ENCODE results near the gene EPS8. TPM values are rescaled to one million over a fixed set of nuclear protein-coding genes. Genes with fewer than 3 reads are reported as not detected.

The EPS8 gene
- total RNA-seq, 5 donors from 2014 or later (not counting 1 experiment from before 2014, with no cell fraction given), result 0.91 to 3.8 (median 2.1) TPM

DNA sequence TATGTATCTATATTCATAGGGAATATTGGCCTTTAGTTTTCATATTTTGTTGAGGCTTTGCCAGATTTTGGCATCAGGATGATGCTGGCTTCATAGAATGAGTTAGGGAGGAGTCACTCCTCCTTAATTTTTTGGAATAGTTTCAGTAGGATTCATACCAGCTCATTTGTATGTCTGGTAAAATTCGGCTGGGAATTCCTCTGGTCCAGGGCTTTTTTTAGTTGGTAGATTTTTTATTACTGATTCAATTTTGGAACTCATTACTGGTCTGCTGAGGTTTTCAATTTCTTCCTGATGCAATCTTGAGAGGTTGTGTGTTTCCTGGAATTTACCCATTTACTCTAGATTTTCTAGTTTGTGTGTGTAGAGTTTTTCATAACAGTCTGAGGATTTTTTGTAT lies 175.2 kb downstream of the EPS8 start:
- H3K9me3 ChIP-seq, result no peaks in the 10 kb centered on the region
- no peak overlapping the region for H3K27ac Mint-ChIP-seq
- POLR2A ChIA-PET, result no interaction called here
- 80% methylated on average over 1 of the region's 1 CpG for WGBS (ENCODE audit: insufficient coverage)
- no peaks in the 10 kb centered on the region for H3K4me1 ChIP-seq (ENCODE audit: control insufficient read depth in 1 of 2, extremely low read depth in 1 of 2, insufficient read depth in 2 of 2, low read length in 2 of 2)
- no peak for ATAC-seq (replicated peaks in 1 of 4)
- peaks cover 5 to 21% (median 6%) of the 10 kb centered on the region in 3 donors for H3K9me3 Mint-ChIP-seq
- no peak for DNase-seq
- no peaks in the 10 kb centered on the region for H3K4me1 Mint-ChIP-seq
- peaks cover 6% of the 10 kb centered on the region for H3K36me3 Mint-ChIP-seq
- H3K4me3 Mint-ChIP-seq, result no peak overlapping the region
- no peak overlapping the region for H3K27ac ChIP-seq (ENCODE audit: low read length)
- no peak overlapping the region for H3K4me3 ChIP-seq (ENCODE audit: control insufficient read depth in 1 of 2, extremely low read depth in 1 of 2, low read length in 1 of 2)
- CTCF ChIA-PET, result no interaction called here
- peaks cover 12 to 13% of the 10 kb centered on the region in 2 donors for H3K27me3 Mint-ChIP-seq
- peaks cover 0 to 3% of the 10 kb centered on the region in 2 experiments for H3K27me3 ChIP-seq (replicated peaks in 1 of 2; ENCODE audit: control insufficient read depth in 2 of 2, extremely low read depth in 1 of 2, insufficient read depth in 2 of 2, low read length in 1 of 2)
- H3K36me3 ChIP-seq (ENCODE audit: control insufficient read depth in 2 of 2, extremely low read depth in 1 of 2, insufficient read depth in 1 of 2, low read length in 1 of 2), result no peaks in the 10 kb centered on the region

DNA sequence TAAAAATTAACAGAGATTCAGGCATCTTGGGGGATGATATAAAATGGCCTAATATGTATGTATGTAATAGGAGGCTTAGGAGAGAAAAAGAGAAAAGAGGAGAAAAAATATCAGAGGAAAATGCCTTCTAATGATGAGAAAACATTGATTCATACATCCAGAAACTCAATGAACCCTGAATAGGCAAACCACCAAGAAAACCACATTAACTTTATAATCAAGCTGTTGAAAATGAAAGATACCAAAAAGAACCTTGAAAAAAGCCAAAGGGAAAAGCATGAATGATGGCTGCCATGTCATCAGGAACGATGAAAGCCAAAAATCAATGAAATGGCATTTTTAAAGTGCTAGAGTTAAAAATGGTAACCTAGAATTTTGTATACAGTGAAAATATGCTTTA lies 180.2 kb downstream of the EPS8 start:
- WGBS (ENCODE audit: insufficient coverage), result no CpG with 5 or more reads among the region's 1 CpG
- no peak for ATAC-seq (replicated peaks in 1 of 4)
- no peak overlapping the region for H3K4me3 ChIP-seq (ENCODE audit: control insufficient read depth in 1 of 2, extremely low read depth in 1 of 2, low read length in 1 of 2)
- no peak overlapping the region for H3K27ac ChIP-seq (ENCODE audit: low read length)
- Mint-ChIP-seq H3K27me3 (peaks cover 5 to 7% of the 10 kb centered on the region in 2 donors), H3K36me3 (no peaks in the 10 kb centered on the region), H3K4me3 (no peak overlapping the region), H3K27ac (no peak overlapping the region), H3K4me1 (no peaks in the 10 kb centered on the region), H3K9me3 (peaks cover 0 to 9% (median 6%) of the 10 kb centered on the region in 3 donors)
- no peaks in the 10 kb centered on the region for H3K36me3 ChIP-seq (ENCODE audit: control insufficient read depth in 2 of 2, extremely low read depth in 1 of 2, insufficient read depth in 1 of 2, low read length in 1 of 2)
- H3K27me3 ChIP-seq (replicated peaks in 1 of 2; ENCODE audit: control insufficient read depth in 2 of 2, extremely low read depth in 1 of 2, insufficient read depth in 2 of 2, low read length in 1 of 2), result peaks cover 0 to 3% of the 10 kb centered on the region in 2 experiments
- no peak for DNase-seq
- H3K9me3 ChIP-seq, result no peaks in the 10 kb centered on the region
- no peaks in the 10 kb centered on the region for H3K4me1 ChIP-seq (ENCODE audit: control insufficient read depth in 1 of 2, extremely low read depth in 1 of 2, insufficient read depth in 2 of 2, low read length in 2 of 2)
- ChIA-PET POLR2A (no interaction called here), CTCF (interaction anchor here in 1 of 2 donors (1.0 to 1.2 kb wide), 2 partner anchors 21 to 24 kb away, joined by 3 read pairs; no protein-coding TSS in a partner anchor)

DNA sequence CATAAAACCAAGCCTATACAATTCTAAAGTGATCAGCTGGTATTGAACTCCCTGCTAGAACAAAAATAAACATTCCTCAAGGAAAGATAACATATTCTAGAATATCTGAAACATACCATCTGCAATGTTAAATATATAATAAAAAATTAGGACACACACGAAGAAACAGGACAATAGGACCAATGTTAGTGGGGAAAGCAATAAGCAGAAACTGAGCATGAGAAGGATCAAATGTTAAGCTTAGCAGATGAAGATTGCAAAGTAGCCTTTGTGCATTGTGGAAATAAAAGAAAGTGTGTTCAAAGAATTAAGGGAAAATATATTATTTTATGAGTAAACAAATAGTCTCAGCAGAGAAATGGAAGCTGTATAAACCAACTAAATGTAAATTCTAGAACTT lies 180.8 kb downstream of the EPS8 start:
- CTCF ChIA-PET, result interaction anchor here in 1 of 2 donors (1.0 to 1.2 kb wide), 2 partner anchors 21 to 24 kb away, joined by 3 read pairs; no protein-coding TSS in a partner anchor

DNA sequence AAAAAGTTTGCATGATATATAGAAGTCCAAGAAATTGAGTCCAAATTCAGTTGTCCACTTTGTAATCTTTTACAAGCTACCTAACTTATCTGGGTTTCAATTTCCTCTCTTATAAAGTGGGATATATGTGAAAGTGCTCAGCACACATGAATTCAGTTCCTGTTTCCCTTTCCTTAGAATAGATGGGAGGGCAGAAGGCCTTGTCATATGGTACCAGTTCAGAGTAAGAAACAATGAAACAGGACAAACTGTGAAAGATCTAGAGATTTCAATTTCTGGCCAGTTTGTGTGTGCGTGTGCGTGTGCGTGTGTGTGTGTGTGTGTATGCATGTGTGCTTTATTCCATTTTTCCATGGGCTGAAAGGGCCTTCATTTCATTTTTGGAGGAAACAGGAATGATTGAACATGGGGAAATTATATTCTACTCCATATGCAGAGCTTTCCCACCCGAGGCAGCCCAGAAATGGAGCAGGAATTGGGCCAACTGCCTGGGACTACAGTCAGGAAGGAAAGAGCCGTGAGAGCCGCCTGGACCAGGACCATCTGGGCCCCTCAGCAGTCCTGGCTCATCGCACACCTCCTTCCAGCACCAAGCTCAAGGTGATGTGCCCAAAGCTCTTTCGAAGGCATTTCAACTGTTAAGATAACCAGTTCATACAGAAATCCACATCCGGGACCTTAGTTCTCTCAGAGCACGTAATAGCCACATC lies 183.2 kb downstream of the EPS8 start:
- Histone ChIP-seq H3K27ac (ENCODE audit: low read length) (no peak overlapping the region), H3K4me1 (ENCODE audit: control insufficient read depth in 1 of 2, extremely low read depth in 1 of 2, insufficient read depth in 2 of 2, low read length in 2 of 2) (no peaks in the 10 kb centered on the region), H3K9me3 (no peaks in the 10 kb centered on the region), H3K36me3 (ENCODE audit: control insufficient read depth in 2 of 2, extremely low read depth in 1 of 2, insufficient read depth in 1 of 2, low read length in 1 of 2) (no peaks in the 10 kb centered on the region), H3K27me3 (replicated peaks in 1 of 2; ENCODE audit: control insufficient read depth in 2 of 2, extremely low read depth in 1 of 2, insufficient read depth in 2 of 2, low read length in 1 of 2) (peaks cover 0 to 3% of the 10 kb centered on the region in 2 experiments), H3K4me3 (ENCODE audit: control insufficient read depth in 1 of 2, extremely low read depth in 1 of 2, low read length in 1 of 2) (no peak overlapping the region)
- Mint-ChIP-seq H3K36me3 (no peaks in the 10 kb centered on the region), H3K4me3 (no peak overlapping the region), H3K4me1 (no peaks in the 10 kb centered on the region), H3K9me3 (no peaks in the 10 kb centered on the region), H3K27ac (no peak overlapping the region), H3K27me3 (peaks cover 5 to 7% of the 10 kb centered on the region in 2 donors)
- ChIA-PET CTCF (interaction anchor here (0.5 to 0.6 kb wide), 2 partner anchors 14 to 21 kb away, joined by 3 read pairs; no protein-coding TSS in a partner anchor), POLR2A (no interaction called here)
- WGBS (ENCODE audit: insufficient coverage), result 86% methylated on average over 6 of the region's 10 CpGs
- DNase-seq (no peak), ATAC-seq (replicated peaks in 1 of 4) (no peak)

More for the DNA sequence above, 180.8 kb downstream of the EPS8 start:
- no peak overlapping the region for H3K27ac ChIP-seq (ENCODE audit: low read length)
- H3K27me3 ChIP-seq (replicated peaks in 1 of 2; ENCODE audit: control insufficient read depth in 2 of 2, extremely low read depth in 1 of 2, insufficient read depth in 2 of 2, low read length in 1 of 2), result peaks cover 0 to 3% of the 10 kb centered on the region in 2 experiments
- H3K4me3 Mint-ChIP-seq, result no peak overlapping the region
- no peak overlapping the region for H3K4me3 ChIP-seq (ENCODE audit: control insufficient read depth in 1 of 2, extremely low read depth in 1 of 2, low read length in 1 of 2)
- no peak for ATAC-seq (replicated peaks in 1 of 4)
- H3K27me3 Mint-ChIP-seq, result peaks cover 5 to 7% of the 10 kb centered on the region in 2 donors
- H3K36me3 ChIP-seq (ENCODE audit: control insufficient read depth in 2 of 2, extremely low read depth in 1 of 2, insufficient read depth in 1 of 2, low read length in 1 of 2), result no peaks in the 10 kb centered on the region
- no peaks in the 10 kb centered on the region for H3K9me3 ChIP-seq
- H3K27ac Mint-ChIP-seq, result no peak overlapping the region
- POLR2A ChIA-PET, result no interaction called here
- peaks cover 0 to 7% (median 4%) of the 10 kb centered on the region in 3 donors for H3K9me3 Mint-ChIP-seq
- H3K4me1 Mint-ChIP-seq, result no peaks in the 10 kb centered on the region
- no peak for DNase-seq
- H3K36me3 Mint-ChIP-seq, result no peaks in the 10 kb centered on the region
- no CpG with 5 or more reads among the region's 1 CpG for WGBS (ENCODE audit: insufficient coverage)
- H3K4me1 ChIP-seq (ENCODE audit: control insufficient read depth in 1 of 2, extremely low read depth in 1 of 2, insufficient read depth in 2 of 2, low read length in 2 of 2), result no peaks in the 10 kb centered on the region

DNA sequence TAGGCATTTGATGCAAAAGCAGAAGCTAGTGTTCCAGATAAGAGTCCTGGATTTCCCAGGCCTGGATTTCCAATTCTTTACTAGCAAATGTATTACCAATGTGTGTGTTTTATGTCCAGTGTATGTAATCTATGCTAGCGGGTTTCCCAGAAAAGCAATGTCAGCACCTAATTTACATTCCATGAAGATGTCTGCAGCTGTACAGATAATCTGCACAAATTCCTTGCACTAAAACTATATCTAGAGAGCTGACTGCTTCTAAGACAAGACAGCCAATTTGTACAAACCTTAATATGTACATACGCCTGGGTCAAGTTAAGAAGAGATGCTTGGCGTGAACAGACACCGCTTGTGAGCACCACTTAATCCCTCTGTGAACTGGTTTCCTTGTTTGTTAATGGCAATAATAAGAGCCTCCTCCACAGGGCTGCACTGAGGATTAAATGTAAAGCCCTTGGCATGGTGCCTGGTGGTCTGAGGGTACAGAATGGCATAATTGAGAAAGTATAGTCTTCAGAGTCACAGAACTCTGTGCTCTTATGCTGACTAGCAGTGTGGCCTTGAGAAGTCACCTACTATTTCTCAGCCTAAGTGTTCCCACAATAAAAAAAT lies 185.6 kb downstream of the EPS8 start:
- DNase-seq, result no peak
- H3K36me3 Mint-ChIP-seq, result no peaks in the 10 kb centered on the region
- Histone ChIP-seq H3K4me3 (ENCODE audit: control insufficient read depth in 1 of 2, extremely low read depth in 1 of 2, low read length in 1 of 2) (no peak overlapping the region), H3K27me3 (replicated peaks in 1 of 2; ENCODE audit: control insufficient read depth in 2 of 2, extremely low read depth in 1 of 2, insufficient read depth in 2 of 2, low read length in 1 of 2) (peaks cover 0 to 3% of the 10 kb centered on the region in 2 experiments), H3K36me3 (ENCODE audit: control insufficient read depth in 2 of 2, extremely low read depth in 1 of 2, insufficient read depth in 1 of 2, low read length in 1 of 2) (no peaks in the 10 kb centered on the region), H3K9me3 (no peaks in the 10 kb centered on the region), H3K27ac (ENCODE audit: low read length) (no peak overlapping the region), H3K4me1 (ENCODE audit: control insufficient read depth in 1 of 2, extremely low read depth in 1 of 2, insufficient read depth in 2 of 2, low read length in 2 of 2) (no peaks in the 10 kb centered on the region)
- ATAC-seq (replicated peaks in 1 of 4), result no peak
- peaks cover 5 to 7% of the 10 kb centered on the region in 2 donors for H3K27me3 Mint-ChIP-seq
- no peak overlapping the region for H3K27ac Mint-ChIP-seq
- H3K4me1 Mint-ChIP-seq, result no peaks in the 10 kb centered on the region
- H3K9me3 Mint-ChIP-seq, result no peaks in the 10 kb centered on the region
- CTCF ChIA-PET, result no interaction called here
- H3K4me3 Mint-ChIP-seq, result no peak overlapping the region
- POLR2A ChIA-PET, result no interaction called here
- WGBS (ENCODE audit: insufficient coverage), result no CpG with 5 or more reads among the region's 4 CpGs

DNA sequence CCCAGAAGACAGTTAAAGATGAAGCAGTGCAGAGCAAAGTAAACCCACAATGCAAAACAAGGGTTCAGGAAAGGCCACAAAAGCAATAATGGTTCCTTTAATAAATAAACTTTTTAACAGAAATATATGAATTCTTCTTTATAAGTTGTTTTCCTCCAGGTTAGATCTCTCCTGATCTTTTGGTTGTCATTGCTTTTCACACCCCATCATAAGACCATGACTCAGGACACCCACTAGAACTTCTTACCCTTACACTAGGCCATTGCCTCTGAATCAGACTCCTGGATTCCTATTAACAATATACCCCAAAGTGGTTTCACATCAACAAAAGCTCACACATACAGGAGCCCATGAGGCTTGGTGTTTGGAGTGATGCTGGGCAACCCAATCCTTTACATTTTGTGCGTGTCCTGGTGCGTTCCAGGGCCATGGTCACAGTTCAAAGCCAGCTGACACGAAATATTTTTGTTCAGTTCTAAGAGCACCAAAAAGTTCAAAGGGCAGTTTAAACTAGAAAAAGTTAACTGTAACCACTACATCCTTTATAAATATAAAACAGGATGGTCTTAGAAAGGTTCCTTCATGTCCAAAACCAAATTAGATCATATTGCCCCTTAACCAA lies 187.0 kb downstream of the EPS8 start:
- Histone ChIP-seq H3K4me1 (ENCODE audit: control insufficient read depth in 1 of 2, extremely low read depth in 1 of 2, insufficient read depth in 2 of 2, low read length in 2 of 2) (no peaks in the 10 kb centered on the region), H3K27ac (ENCODE audit: low read length) (no peak overlapping the region), H3K27me3 (replicated peaks in 1 of 2; ENCODE audit: control insufficient read depth in 2 of 2, extremely low read depth in 1 of 2, insufficient read depth in 2 of 2, low read length in 1 of 2) (peaks cover 0 to 3% of the 10 kb centered on the region in 2 experiments), H3K4me3 (ENCODE audit: control insufficient read depth in 1 of 2, extremely low read depth in 1 of 2, low read length in 1 of 2) (no peak overlapping the region), H3K36me3 (ENCODE audit: control insufficient read depth in 2 of 2, extremely low read depth in 1 of 2, insufficient read depth in 1 of 2, low read length in 1 of 2) (no peaks in the 10 kb centered on the region), H3K9me3 (no peaks in the 10 kb centered on the region)
- ChIA-PET CTCF (no interaction called here), POLR2A (no interaction called here)
- ATAC-seq (replicated peaks in 1 of 4) (no peak), DNase-seq (no peak)
- H3K27me3 Mint-ChIP-seq, result peaks cover 5 to 7% of the 10 kb centered on the region in 2 donors
- no peak overlapping the region for H3K27ac Mint-ChIP-seq
- H3K36me3 Mint-ChIP-seq, result no peaks in the 10 kb centered on the region
- WGBS (ENCODE audit: insufficient coverage), result no CpG with 5 or more reads among the region's 3 CpGs
- no peak overlapping the region for H3K4me3 Mint-ChIP-seq
- no peaks in the 10 kb centered on the region for H3K4me1 Mint-ChIP-seq
- no peaks in the 10 kb centered on the region for H3K9me3 Mint-ChIP-seq
